T-helper 17 cell (primary cell): Measurements from ENCODE around the gene ROR2. TPM values are rescaled to one million over a fixed set of nuclear protein-coding genes. Genes with fewer than 3 reads are reported as not detected.

ENCODE experiments used
- ATAC-seq: fragments of 150-1000 bp; cut with Tn5 transposase; 2 replicates; pipeline ENCODE4 v1.10.0; 2021; ENCODE audit warnings: mild to moderate bottlenecking, moderate library complexity
- DNase-seq, 3 donors: peaks; one replicate each; pipeline versions ENCODE4 v3.0.0 to v3.0.0-alpha.2; 2020 to 2021
- H3K9me3 ChIP-seq: one replicate; pipeline ENCODE4 v1.7.0; 2013; ENCODE audit warnings: low read length, mild to moderate bottlenecking; ENCODE audit not compliant: control insufficient read depth, poor library complexity, severe bottlenecking
- H3K27ac Mint-ChIP-seq: one replicate; pipeline ENCODE4 v1.8.0; 2022; ENCODE audit warnings: mild to moderate bottlenecking, moderate library complexity, mixed read lengths
- H3K27me3 Mint-ChIP-seq: one replicate; pipeline ENCODE4 v1.8.0; 2022; ENCODE audit warnings: mixed read lengths
- H3K36me3 Mint-ChIP-seq: one replicate; pipeline ENCODE4 v1.8.0; 2022; ENCODE audit warnings: low read depth, mixed read lengths
- H3K4me1 Mint-ChIP-seq: one replicate; pipeline ENCODE4 v1.8.0; 2022; ENCODE audit warnings: mild to moderate bottlenecking, mixed read lengths
- H3K4me3 Mint-ChIP-seq: one replicate; pipeline ENCODE4 v1.8.0; 2022; ENCODE audit warnings: mild to moderate bottlenecking, moderate library complexity, mixed read lengths
- total RNA-seq, 4 donors: library from RNA in 2 of 4; stranded (reverse) in 2 of 4; gene quantifications; one replicate each; pipeline ENCODE4 v1.2.3 and lab custom pipeline; 2022 to 2026

The ROR2 gene
- total RNA-seq, 2 donors from 2014 or later = 0.22 to 0.37 TPM

GRCh38 chr9:91755761-91756509 lies 194.1 kb downstream of the ROR2 start:
- H3K27me3 Mint-ChIP-seq = peaks cover 37% of the 10 kb centered on the region
- H3K4me1 Mint-ChIP-seq = peaks cover 5% of the 10 kb centered on the region
- ATAC-seq (no peak), DNase-seq (no peak)
- no peak overlapping the region for H3K27ac Mint-ChIP-seq
- H3K9me3 ChIP-seq = no peaks in the 10 kb centered on the region
- H3K4me3 Mint-ChIP-seq = no peak overlapping the region
- no peaks in the 10 kb centered on the region for H3K36me3 Mint-ChIP-seq

- Mint-ChIP-seq H3K36me3 (no peaks in the 10 kb centered on the region), H3K27ac (no peak overlapping the region), H3K4me1 (peaks cover 5% of the 10 kb centered on the region), H3K4me3 (no peak overlapping the region), H3K27me3 (peaks cover 48% of the 10 kb centered on the region)
- no peaks in the 10 kb centered on the region for H3K9me3 ChIP-seq
- ATAC-seq = no peak
- no peak for DNase-seq
These were observed 196.3 kb downstream of the ROR2 start for GRCh38 chr9:91753711-91754110.

GRCh38 chr9:91751922-91752321 lies 198.1 kb downstream of the ROR2 start:
- H3K4me1 Mint-ChIP-seq = no peaks in the 10 kb centered on the region
- no peak overlapping the region for H3K27ac Mint-ChIP-seq
- ATAC-seq (no peak), DNase-seq (no peak)
- H3K4me3 Mint-ChIP-seq = no peak overlapping the region
- no peaks in the 10 kb centered on the region for H3K9me3 ChIP-seq
- peaks cover 44% of the 10 kb centered on the region for H3K27me3 Mint-ChIP-seq
- H3K36me3 Mint-ChIP-seq = no peaks in the 10 kb centered on the region

GRCh38 chr9:91750343-91750742 lies 199.7 kb downstream of the ROR2 start:
- H3K4me3 Mint-ChIP-seq = no peak overlapping the region
- ATAC-seq (no peak), DNase-seq (no peak)

GRCh38 chr9:91746904-91747303 lies 203.1 kb downstream of the ROR2 start:
- H3K9me3 ChIP-seq = no peaks in the 10 kb centered on the region
- Mint-ChIP-seq H3K27ac (no peak overlapping the region), H3K36me3 (no peaks in the 10 kb centered on the region), H3K4me1 (peaks cover 2% of the 10 kb centered on the region), H3K27me3 (peaks cover 57% of the 10 kb centered on the region), H3K4me3 (no peak overlapping the region)
- DNase-seq = no peak
- no peak for ATAC-seq

More at GRCh38 chr9:91750343-91750742, 199.7 kb downstream of the ROR2 start:
- no peaks in the 10 kb centered on the region for H3K9me3 ChIP-seq
- peaks cover 41% of the 10 kb centered on the region for H3K27me3 Mint-ChIP-seq
- H3K36me3 Mint-ChIP-seq = no peaks in the 10 kb centered on the region
- no peak overlapping the region for H3K27ac Mint-ChIP-seq
- no peaks in the 10 kb centered on the region for H3K4me1 Mint-ChIP-seq

GRCh38 chr9:91746357-91746756 lies 203.7 kb downstream of the ROR2 start:
- peaks cover 2% of the 10 kb centered on the region for H3K4me1 Mint-ChIP-seq
- ATAC-seq (no peak), DNase-seq (no peak)
- no peaks in the 10 kb centered on the region for H3K9me3 ChIP-seq
- H3K36me3 Mint-ChIP-seq = no peaks in the 10 kb centered on the region
- H3K4me3 Mint-ChIP-seq = no peak overlapping the region
- peaks cover 61% of the 10 kb centered on the region for H3K27me3 Mint-ChIP-seq
- no peak overlapping the region for H3K27ac Mint-ChIP-seq

- no peak overlapping the region for H3K4me3 Mint-ChIP-seq
These were observed 205.9 kb downstream of the ROR2 start for GRCh38 chr9:91744114-91744513.

GRCh38 chr9:91741522-91741921 lies 208.5 kb downstream of the ROR2 start:
- peaks cover 48% of the 10 kb centered on the region for H3K27me3 Mint-ChIP-seq
- peaks cover 2% of the 10 kb centered on the region for H3K4me1 Mint-ChIP-seq
- H3K36me3 Mint-ChIP-seq = no peaks in the 10 kb centered on the region
- H3K9me3 ChIP-seq = no peaks in the 10 kb centered on the region
- no peak overlapping the region for H3K4me3 Mint-ChIP-seq
- DNase-seq (no peak), ATAC-seq (no peak)
- H3K27ac Mint-ChIP-seq = no peak overlapping the region

More at GRCh38 chr9:91744114-91744513, 205.9 kb downstream of the ROR2 start:
- no peaks in the 10 kb centered on the region for H3K9me3 ChIP-seq
- no peak for DNase-seq
- no peak for ATAC-seq
- H3K4me1 Mint-ChIP-seq = peaks cover 2% of the 10 kb centered on the region
- H3K27ac Mint-ChIP-seq = no peak overlapping the region
- H3K27me3 Mint-ChIP-seq = peaks cover 52% of the 10 kb centered on the region
- no peaks in the 10 kb centered on the region for H3K36me3 Mint-ChIP-seq

- H3K27ac Mint-ChIP-seq = no peak overlapping the region
- peaks cover 2% of the 10 kb centered on the region for H3K4me1 Mint-ChIP-seq
- no peak overlapping the region for H3K4me3 Mint-ChIP-seq
- DNase-seq (no peak), ATAC-seq (no peak)
- peaks cover 52% of the 10 kb centered on the region for H3K27me3 Mint-ChIP-seq
- no peaks in the 10 kb centered on the region for H3K9me3 ChIP-seq
- H3K36me3 Mint-ChIP-seq = no peaks in the 10 kb centered on the region
These were observed 209.3 kb downstream of the ROR2 start for GRCh38 chr9:91740701-91741100.

GRCh38 chr9:91736898-91737601 lies 213.0 kb downstream of the ROR2 start:
- Mint-ChIP-seq H3K36me3 (no peaks in the 10 kb centered on the region), H3K4me3 (no peak overlapping the region), H3K4me1 (no peaks in the 10 kb centered on the region), H3K27me3 (peaks cover 44% of the 10 kb centered on the region), H3K27ac (no peak overlapping the region)
- ATAC-seq (no peak), DNase-seq (no peak)
- no peaks in the 10 kb centered on the region for H3K9me3 ChIP-seq

- Mint-ChIP-seq H3K27me3 (peaks cover 38% of the 10 kb centered on the region), H3K4me1 (no peaks in the 10 kb centered on the region), H3K27ac (no peak overlapping the region), H3K36me3 (no peaks in the 10 kb centered on the region), H3K4me3 (no peak overlapping the region)
- no peak for DNase-seq
- ATAC-seq = no peak
- no peaks in the 10 kb centered on the region for H3K9me3 ChIP-seq
These were observed 213.7 kb downstream of the ROR2 start for GRCh38 chr9:91736311-91736710.

- no peak for DNase-seq
- H3K9me3 ChIP-seq = no peaks in the 10 kb centered on the region
- no peak for ATAC-seq
- Mint-ChIP-seq H3K36me3 (no peaks in the 10 kb centered on the region), H3K4me3 (no peak overlapping the region), H3K27ac (no peak overlapping the region), H3K27me3 (peaks cover 38% of the 10 kb centered on the region), H3K4me1 (no peaks in the 10 kb centered on the region)
These were observed 215.0 kb downstream of the ROR2 start for GRCh38 chr9:91735049-91735448.

GRCh38 chr9:91734371-91734981 lies 215.6 kb downstream of the ROR2 start:
- no peaks in the 10 kb centered on the region for H3K9me3 ChIP-seq
- H3K27me3 Mint-ChIP-seq = peaks cover 38% of the 10 kb centered on the region
- H3K4me1 Mint-ChIP-seq = no peaks in the 10 kb centered on the region
- H3K27ac Mint-ChIP-seq = no peak overlapping the region
- DNase-seq (peak; percentile 24 to 44 (median 42)), ATAC-seq (no peak)
- H3K36me3 Mint-ChIP-seq = no peaks in the 10 kb centered on the region
- H3K4me3 Mint-ChIP-seq = no peak overlapping the region
